ENCODE data around the gene TCTA.

GRCh38 chr3:49454458-49454857 is 42.2 kb downstream of the TCTA start:
- TF ChIP-seq CTCF (IDR thresholded peaks at IDR 0.05; ENCODE audit: low read depth, low read length, poor library complexity, severe bottlenecking) (no peak), EZH2phosphoT487 (IDR thresholded peaks at IDR 0.05; ENCODE audit: borderline replicate concordance, low read length) (no peak)
